Hindlimb muscle (tissue), 1 donor: Measurements from ENCODE around the gene STKLD1. TPM values are rescaled to one million over a fixed set of nuclear protein-coding genes. Genes with fewer than 3 reads are reported as not detected.
"Not testable (repeated sequence)": the region's sequence is repeated elsewhere in the genome, so short reads cannot be mapped to it uniquely, and the experiment has no call there.

Experiments used
- DNase-seq: peaks from one replicate; pipeline ENCODE4 v3.0.0-alpha.2; 2013
- polyA plus RNA-seq: library from polyadenylated mRNA; unstranded; fragments of 120-200 nt; gene quantifications from one replicate; pipeline ENCODE4 v1.2.1, GENCODE V29; 2013; ENCODE audit not compliant: insufficient read length

Gene STKLD1
- polyA plus RNA-seq, 1 donor = 1.5 TPM

DNA sequence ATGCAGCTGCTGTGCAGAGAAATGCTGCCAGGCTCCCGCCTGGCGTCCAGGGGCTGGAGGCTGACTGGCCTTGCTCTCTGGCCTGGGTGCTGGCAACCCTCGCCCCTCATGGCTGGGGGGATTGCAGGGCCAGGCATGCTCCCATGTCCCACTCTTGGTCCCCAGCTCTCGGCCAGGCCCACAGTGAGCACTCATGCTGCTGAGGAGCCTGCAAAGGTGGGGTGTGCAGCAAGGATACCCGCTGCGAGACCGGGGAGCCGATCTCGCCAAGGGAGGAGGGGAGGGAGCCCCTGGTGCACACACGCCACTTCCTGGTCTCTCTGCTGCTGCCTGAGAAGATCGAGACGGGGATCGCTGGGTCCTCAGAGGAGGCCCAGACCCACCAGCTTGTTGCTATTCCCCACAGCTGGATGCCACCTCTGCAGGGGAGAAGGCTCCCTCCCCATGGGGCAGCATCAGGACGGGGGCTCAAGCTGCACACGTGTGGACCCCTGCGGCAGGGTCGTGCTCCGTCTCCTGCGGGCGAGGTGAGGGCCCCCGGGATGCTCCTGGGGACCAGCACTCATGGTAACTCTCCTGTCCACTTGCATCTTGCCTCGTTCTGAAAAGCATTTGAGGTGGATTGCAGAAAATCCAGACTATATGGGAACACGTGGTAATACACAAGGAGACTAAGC lies 69.3 kb downstream of the STKLD1 start:
- DNase-seq = no peak

DNA sequence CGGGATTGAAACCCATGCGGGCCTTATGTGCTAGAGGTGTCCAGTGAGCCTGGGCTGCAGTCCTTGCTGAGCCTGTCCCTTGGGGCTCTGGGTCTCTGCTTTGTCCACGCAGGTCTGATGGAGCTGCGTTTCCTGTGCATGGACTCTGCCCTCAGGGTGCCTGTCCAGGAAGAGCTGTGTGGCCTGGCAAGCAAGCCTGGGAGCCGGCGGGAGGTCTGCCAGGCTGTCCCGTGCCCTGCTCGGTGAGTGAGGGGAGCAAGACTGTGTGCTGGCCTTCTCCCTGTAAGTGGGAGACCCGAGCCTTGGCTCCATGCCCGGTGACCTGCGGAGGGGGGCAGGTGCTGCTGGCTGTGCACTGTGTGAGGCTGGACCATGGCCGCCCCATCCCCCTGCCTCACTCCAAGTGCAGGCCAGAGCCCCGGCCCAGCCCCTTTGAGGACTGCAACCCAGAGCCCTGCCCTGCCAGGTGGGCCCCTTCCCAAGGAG lies 72.4 kb downstream of the STKLD1 start:
- no peak for DNase-seq

DNA sequence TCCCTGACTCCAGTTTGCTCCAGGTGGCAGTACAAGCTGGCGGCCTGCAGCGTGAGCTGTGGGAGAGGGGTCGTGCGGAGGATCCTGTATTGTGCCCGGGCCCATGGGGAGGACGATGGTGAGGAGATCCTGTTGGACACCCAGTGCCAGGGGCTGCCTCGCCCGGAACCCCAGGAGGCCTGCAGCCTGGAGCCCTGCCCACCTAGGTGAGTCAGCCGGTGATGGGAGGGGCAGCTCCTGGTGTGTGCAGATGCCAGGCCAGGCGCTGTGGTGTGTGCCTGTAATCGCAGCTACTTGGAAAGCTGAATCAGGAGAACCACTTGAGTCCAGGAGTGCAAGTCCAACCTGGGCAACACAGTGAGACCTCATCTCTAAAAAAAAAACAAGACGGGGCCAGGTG lies 73.6 kb downstream of the STKLD1 start:
- no peak for DNase-seq

DNA sequence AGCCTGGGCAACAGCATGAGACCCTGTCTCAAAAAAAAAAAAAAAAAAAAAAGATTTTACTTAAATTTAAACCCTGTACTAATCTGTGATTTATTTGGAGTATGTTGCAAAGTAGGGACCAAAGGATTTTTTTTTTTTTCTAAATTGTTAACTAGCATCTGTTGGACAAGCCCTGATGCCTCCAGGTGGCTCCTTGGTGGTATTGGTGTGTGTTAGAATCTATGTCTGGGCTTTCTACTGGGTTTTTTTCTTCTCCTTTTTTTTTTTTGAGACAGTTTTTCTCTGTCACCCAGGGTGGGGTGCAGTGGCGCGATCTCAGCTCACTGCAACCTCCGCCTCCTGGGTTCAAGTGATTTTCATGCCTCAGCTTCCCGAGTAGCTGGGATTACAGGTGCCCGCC lies 75.7 kb downstream of the STKLD1 start:
- not testable (repeated sequence) for DNase-seq

DNA sequence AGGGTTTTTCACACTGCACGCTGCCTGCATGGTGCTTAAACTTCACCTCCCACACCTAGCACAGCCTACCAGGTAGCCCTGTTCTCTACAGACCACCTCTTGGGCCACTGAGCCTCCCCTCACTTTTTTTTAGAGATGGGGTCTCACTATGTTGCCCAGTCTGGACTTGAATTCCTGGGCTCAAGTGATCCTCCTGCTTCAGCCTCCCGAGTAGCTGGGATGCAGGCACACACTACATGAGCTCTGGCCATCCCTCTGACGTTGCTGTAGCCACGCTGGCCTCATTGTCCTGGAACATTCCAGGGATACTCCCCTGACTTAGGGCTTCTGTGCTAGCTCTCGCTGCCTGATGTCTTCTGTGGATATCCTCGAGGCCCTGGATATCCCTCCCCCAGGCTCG lies 76.4 kb downstream of the STKLD1 start:
- DNase-seq = no peak

DNA sequence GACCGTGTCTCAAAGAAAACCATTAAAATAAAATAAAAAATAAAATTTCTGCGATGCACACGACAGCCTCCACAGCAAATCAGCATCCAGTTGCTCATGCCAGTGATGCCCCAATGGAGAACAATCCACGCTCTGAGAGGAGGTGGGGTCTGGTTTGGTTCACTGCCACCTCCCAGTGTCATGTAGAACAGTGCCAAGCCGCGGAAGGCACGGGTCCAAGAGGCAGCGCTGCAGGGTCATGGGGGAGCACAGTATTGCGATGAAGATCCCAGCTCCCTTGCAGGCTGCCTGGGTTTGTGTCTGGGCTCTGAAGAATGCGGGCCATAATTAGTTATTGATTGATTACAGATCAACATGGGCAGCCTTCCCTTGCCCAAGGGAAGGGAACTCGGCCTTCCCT lies 77.5 kb downstream of the STKLD1 start:
- no peak for DNase-seq

DNA sequence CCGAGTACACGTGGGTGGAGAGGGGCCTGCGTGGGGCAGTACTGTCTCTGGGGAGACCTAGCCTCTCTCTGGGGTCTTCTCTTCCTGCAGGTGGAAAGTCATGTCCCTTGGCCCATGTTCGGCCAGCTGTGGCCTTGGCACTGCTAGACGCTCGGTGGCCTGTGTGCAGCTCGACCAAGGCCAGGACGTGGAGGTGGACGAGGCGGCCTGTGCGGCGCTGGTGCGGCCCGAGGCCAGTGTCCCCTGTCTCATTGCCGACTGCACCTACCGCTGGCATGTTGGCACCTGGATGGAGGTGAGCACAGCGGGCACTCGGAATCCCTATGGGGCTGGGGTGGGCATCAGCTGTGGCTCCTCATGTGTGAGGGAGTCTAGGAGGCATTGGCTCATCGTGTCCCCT lies 78.2 kb downstream of the STKLD1 start:
- no peak for DNase-seq

DNA sequence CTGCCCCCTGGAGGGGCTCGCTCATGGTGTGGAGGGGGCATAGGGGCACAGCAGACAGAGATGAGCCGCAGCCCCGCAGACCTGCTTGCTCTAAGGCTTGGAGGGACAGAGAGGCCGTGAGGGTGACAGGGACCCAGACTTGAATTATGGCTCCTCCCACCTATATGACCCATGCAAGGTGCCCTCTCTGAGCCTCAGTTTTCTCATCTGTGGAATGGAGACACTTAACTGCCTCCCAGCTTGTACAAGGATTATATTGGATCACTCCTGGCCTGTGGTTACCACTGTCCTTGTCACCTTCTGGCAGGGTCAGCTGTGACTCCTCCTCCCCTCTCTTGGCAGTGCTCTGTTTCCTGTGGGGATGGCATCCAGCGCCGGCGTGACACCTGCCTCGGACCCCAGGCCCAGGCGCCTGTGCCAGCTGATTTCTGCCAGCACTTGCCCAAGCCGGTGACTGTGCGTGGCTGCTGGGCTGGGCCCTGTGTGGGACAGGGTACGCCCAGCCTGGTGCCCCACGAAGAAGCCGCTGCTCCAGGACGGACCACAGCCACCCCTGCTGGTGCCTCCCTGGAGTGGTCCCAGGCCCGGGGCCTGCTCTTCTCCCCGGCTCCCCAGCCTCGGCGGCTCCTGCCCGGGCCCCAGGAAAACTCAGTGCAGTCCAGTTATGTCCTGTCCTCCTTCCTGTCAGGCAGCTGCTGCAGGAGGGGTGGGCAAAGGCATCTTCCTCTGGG lies 78.9 kb downstream of the STKLD1 start:
- no peak for DNase-seq

Other genes starting within 250 kb of the STKLD1 start
- gene GBGT1, start 212.5 kb upstream of the STKLD1 start, polyA plus RNA-seq = 5.4 TPM
- not detected for gene OBP2B, start 167.1 kb upstream of the STKLD1 start, polyA plus RNA-seq
- 4.5 TPM for gene ABO, start 101.2 kb upstream of the STKLD1 start, polyA plus RNA-seq
- 26.1 TPM for gene SURF6, start 40.2 kb upstream of the STKLD1 start, polyA plus RNA-seq
- gene MED22, start 28.2 kb upstream of the STKLD1 start, polyA plus RNA-seq = 29.2 TPM
- 2,303 TPM for gene RPL7A, start 28.1 kb upstream of the STKLD1 start, polyA plus RNA-seq
- 35.5 TPM for gene SURF1, start 19.9 kb upstream of the STKLD1 start, polyA plus RNA-seq
- 13.9 TPM for gene SURF2, start 19.8 kb upstream of the STKLD1 start, polyA plus RNA-seq
- gene SURF4, start 306 bp upstream of the STKLD1 start, polyA plus RNA-seq = 89.8 TPM
- 43.6 TPM for gene REXO4, start 41.6 kb downstream of the STKLD1 start, polyA plus RNA-seq
- 10.4 TPM for gene ADAMTS13, start 46.0 kb downstream of the STKLD1 start, polyA plus RNA-seq
- 18.5 TPM for gene CACFD1, start 83.6 kb downstream of the STKLD1 start, polyA plus RNA-seq
- gene SLC2A6, start 102.7 kb downstream of the STKLD1 start, polyA plus RNA-seq = 0.81 TPM
- gene MYMK, start 148.6 kb downstream of the STKLD1 start, polyA plus RNA-seq = 82.7 TPM
- gene ADAMTSL2, start 158.3 kb downstream of the STKLD1 start, polyA plus RNA-seq = 4.0 TPM
- gene FAM163B, start 233.0 kb downstream of the STKLD1 start, polyA plus RNA-seq = not detected